MCF 10A (cell line): ENCODE results near the gene ANGPTL8. TPM values are rescaled to one million over a fixed set of nuclear protein-coding genes. Genes with fewer than 3 reads are reported as not detected.
A peak's percentile ranks its signal among the peaks of the same experiment; 100 is the strongest.

ENCODE experiments used
- BruUV-seq: library from RNA; stranded (reverse); fragments of 400-500 nt; replicated peaks from 2 replicates; lab custom pipeline; 2021; lab: Mats Ljungman, UMichigan
- CTCF ChIA-PET: fragments of 300-600 bp; sonication (Branson Sonifier 250); formaldehyde crosslinking; extraction: SDS; loops from one replicate; lab custom pipeline; 2021; ENCODE audit warnings: antibody characterized with exemption, inconsistent platforms; lab: Yijun Ruan, JAX
- POLR2A ChIA-PET: fragments of 300-600, 350-650 bp; sonication (Branson Sonifier 250); formaldehyde crosslinking; extraction: SDS; loops from one replicate; lab custom pipeline; 2020; ENCODE audit warnings: antibody characterized with exemption, inconsistent platforms; lab: Yijun Ruan, JAX
- DNase-seq: peaks from one replicate; pipeline ENCODE4 v3.0.0-alpha.2; 2018; ENCODE audit not compliant: unreplicated experiment
- H3K27ac Mint-ChIP-seq: one replicate; pipeline ENCODE4 v1.8.0; 2022; ENCODE audit warnings: mild to moderate bottlenecking, low read depth, mixed read lengths; ENCODE audit not compliant: unreplicated experiment
- H3K27me3 Mint-ChIP-seq: one replicate; pipeline ENCODE4 v1.8.0; 2022; ENCODE audit warnings: mixed read lengths; ENCODE audit not compliant: insufficient read depth, unreplicated experiment
- H3K36me3 Mint-ChIP-seq: one replicate; pipeline ENCODE4 v1.8.0; 2022; ENCODE audit warnings: mild to moderate bottlenecking, moderate library complexity, mixed read lengths; ENCODE audit not compliant: insufficient read depth, unreplicated experiment
- H3K4me1 Mint-ChIP-seq: one replicate; pipeline ENCODE4 v1.8.0; 2022; ENCODE audit warnings: mixed read lengths; ENCODE audit not compliant: insufficient read depth, unreplicated experiment
- H3K4me3 Mint-ChIP-seq: one replicate; pipeline ENCODE4 v1.8.0; 2022; ENCODE audit warnings: mild to moderate bottlenecking, moderate library complexity, mixed read lengths; ENCODE audit not compliant: unreplicated experiment
- H3K9me3 Mint-ChIP-seq: one replicate; pipeline ENCODE4 v1.8.0; 2022; ENCODE audit warnings: mixed read lengths; ENCODE audit not compliant: unreplicated experiment
- CTCF ChIP-seq: fragments of 200-600 bp; IDR thresholded peaks from one replicate; pipeline ENCODE4 v1.8.0; 2022; ENCODE audit warnings: antibody characterized with exemption, mild to moderate bottlenecking; ENCODE audit not compliant: unreplicated experiment
- intact Hi-C: fragments of 100-400 bp; cut with micrococcal nuclease; formaldehyde crosslinking; loops from 2 replicates; pipeline ENCODE4 v1.14.1; 2022
- total RNA-seq: library from RNA; stranded (reverse); gene quantifications from 2 replicates; pipeline ENCODE4 v1.2.3, GENCODE V29; 2022

The ANGPTL8 gene
- total RNA-seq, 1 experiment from 2014 or later = not detected

- H3K27me3 Mint-ChIP-seq = no peaks in the 10 kb centered on the region
- H3K4me3 Mint-ChIP-seq = peak within 1 kb of the TSS; percentile 84
- intact Hi-C loops = loop anchor here (5.0 kb wide), 1 partner anchor 260 kb away; no protein-coding TSS in a partner anchor
- no peak for TF ChIP-seq CTCF
- ChIA-PET CTCF (interaction anchor here (0.5 to 1.6 kb wide), 2 partner anchors 60 to 161 kb away, joined by 3 to 8 read pairs; no protein-coding TSS in a partner anchor), POLR2A (interaction anchor here (0.6 to 1.3 kb wide), 6 partner anchors 34 to 149 kb away, joined by 3 to 15 read pairs (median 4); partner anchors contain the start of genes CCDC159 and TMEM205)
- peaks cover 11% of the 10 kb centered on the region for H3K4me1 Mint-ChIP-seq
- peaks cover 4% of the 10 kb centered on the region for H3K36me3 Mint-ChIP-seq
- peak within 1 kb of the TSS; percentile 49 for H3K27ac Mint-ChIP-seq
- no peaks in the 10 kb centered on the region for H3K9me3 Mint-ChIP-seq
- DNase-seq = peak; percentile 84
- no TSS peak for BruUV-seq
Observed at GRCh38 chr19:11197291-11198174, 41.9 kb upstream of the ANGPTL8 start, which contains the start of gene KANK2. Gene KANK2, minus strand, starts transcription at chr19:11197545. Its CDS starts 3,034 bp downstream, at chr19:11194511.

- no peaks in the 10 kb centered on the region for H3K9me3 Mint-ChIP-seq
- TF ChIP-seq CTCF = no peak
- ChIA-PET CTCF (interaction anchor here (0.5 to 1.6 kb wide), 2 partner anchors 60 to 160 kb away, joined by 3 to 8 read pairs; no protein-coding TSS in a partner anchor), POLR2A (interaction anchor here (0.6 to 1.5 kb wide), 7 partner anchors 8 to 148 kb away, joined by 3 to 15 read pairs (median 4); partner anchors contain the start of genes CCDC159 and TMEM205)
- no peaks in the 10 kb centered on the region for H3K27me3 Mint-ChIP-seq
- peak overlapping the region; percentile 84 for H3K4me3 Mint-ChIP-seq
- intact Hi-C loops = loop anchor here (5.0 kb wide), 1 partner anchor 261 kb away; no protein-coding TSS in a partner anchor
- H3K36me3 Mint-ChIP-seq = no peaks in the 10 kb centered on the region
- peaks cover 14% of the 10 kb centered on the region for H3K4me1 Mint-ChIP-seq
- BruUV-seq = no TSS peak
- H3K27ac Mint-ChIP-seq = no peak overlapping the region
- no peak for DNase-seq
Observed at GRCh38 chr19:11198175-11198534, 41.3 kb upstream of the ANGPTL8 start.

- Mint-ChIP-seq H3K4me1 (peaks cover 22% of the 10 kb centered on the region), H3K36me3 (no peaks in the 10 kb centered on the region), H3K27me3 (no peaks in the 10 kb centered on the region), H3K4me3 (peak overlapping the region; percentile 16), H3K27ac (peak overlapping the region; percentile 86), H3K9me3 (no peaks in the 10 kb centered on the region)
- TF ChIP-seq CTCF = no peak
- POLR2A ChIA-PET = interaction anchor here (0.7 to 1.5 kb wide), 2 partner anchors 9 to 178 kb away, joined by 3 to 5 read pairs; no protein-coding TSS in a partner anchor
- intact Hi-C loops = loop anchor here (5.0 kb wide), 1 partner anchor 262 kb away; no protein-coding TSS in a partner anchor
- BruUV-seq = no TSS peak
- no peak for DNase-seq
- CTCF ChIA-PET = interaction anchor here (0.6 to 1.6 kb wide), 2 partner anchors 61 to 131 kb away, joined by 4 to 8 read pairs; no protein-coding TSS in a partner anchor
Observed at GRCh38 chr19:11198769-11199424, 40.5 kb upstream of the ANGPTL8 start.
